PC-3 (cell line): ENCODE measurements around the gene KHDC1.

Experiments used
- CTCF ChIP-seq: fragments of 300-600 bp; sonication (generic); conservative IDR thresholded peaks from 2 replicates; pipeline ENCODE4 v1.5.1; 2017; ENCODE audit warnings: antibody characterized with exemption, low read depth, mild to moderate bottlenecking, low read length
- EZH2 ChIP-seq: fragments of 300-600 bp; sonication (generic); IDR thresholded peaks from one replicate; pipeline ENCODE4 v1.6.1; 2017; ENCODE audit warnings: antibody characterized with exemption, mild to moderate bottlenecking, low read length; ENCODE audit not compliant: unreplicated experiment

- no peak for TF ChIP-seq CTCF
- TF ChIP-seq EZH2, result no peak
These were observed 46.5 kb upstream of the KHDC1 start for GRCh38 chr6:73309535-73309784.
